Erythroblast (primary cell): ENCODE results near the gene SNAP91.
"Not testable (repeated sequence)": the region's sequence is repeated elsewhere in the genome, so short reads cannot be mapped to it uniquely, and the experiment has no call there.

Experiments used
- DNase-seq, 2 experiments: peaks; one replicate each; lab custom pipeline; 2025; lab: John Stamatoyannopoulos, UW
- GATA1 ChIP-seq: IDR thresholded peaks from 2 replicates; pipeline ENCODE4 v1.6.1; 2011; ENCODE audit warnings: low read depth, mild to moderate bottlenecking, control low read depth, low read length, moderate library complexity
- POLR2A ChIP-seq: IDR thresholded peaks from 2 replicates; pipeline ENCODE4 v1.6.1; 2011; ENCODE audit warnings: mild to moderate bottlenecking, low read length

The SNAP91 gene

DNA sequence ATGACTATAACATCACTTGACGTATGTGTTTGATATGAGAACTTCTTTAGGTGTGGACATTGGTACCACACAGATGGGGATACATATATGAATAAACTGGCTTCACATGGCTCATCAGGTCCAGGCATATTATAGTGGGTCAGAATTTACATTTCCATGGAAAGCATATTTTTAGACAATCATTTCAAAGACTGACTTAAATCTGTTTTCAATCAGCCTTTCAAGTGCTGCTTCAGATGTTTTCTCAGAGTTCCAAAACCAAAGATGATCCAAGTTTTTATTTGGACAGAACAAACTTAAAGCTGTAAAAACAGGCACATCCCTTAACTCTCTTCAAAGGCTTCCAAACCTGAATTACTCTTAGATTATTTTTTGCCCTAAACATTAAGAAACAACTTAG, 108.4 kb downstream of the SNAP91 start:
- no peak for DNase-seq
- TF ChIP-seq GATA1 = no peak
- no peak for TF ChIP-seq POLR2A

DNA sequence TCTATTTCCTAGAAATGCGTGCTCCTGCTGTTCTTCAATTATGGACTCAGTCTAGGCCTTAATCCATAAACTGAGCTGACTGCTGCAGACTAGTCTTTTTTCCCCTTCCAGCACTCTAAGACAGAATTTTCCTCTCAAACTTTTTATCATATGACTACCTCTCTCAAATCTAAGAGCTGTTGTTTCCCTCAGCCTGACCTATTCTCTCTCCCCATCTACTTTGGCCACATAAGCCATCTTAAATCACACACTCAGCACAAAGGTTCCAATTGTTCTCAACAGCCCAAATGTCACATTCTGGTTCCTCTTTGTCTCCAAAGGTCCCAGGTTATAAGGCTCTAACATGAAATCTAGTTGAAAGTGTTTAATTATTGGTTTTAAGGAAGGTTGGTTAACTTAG, 111.4 kb downstream of the SNAP91 start:
- DNase-seq = no peak
- no peak for TF ChIP-seq GATA1
- no peak for TF ChIP-seq POLR2A

DNA sequence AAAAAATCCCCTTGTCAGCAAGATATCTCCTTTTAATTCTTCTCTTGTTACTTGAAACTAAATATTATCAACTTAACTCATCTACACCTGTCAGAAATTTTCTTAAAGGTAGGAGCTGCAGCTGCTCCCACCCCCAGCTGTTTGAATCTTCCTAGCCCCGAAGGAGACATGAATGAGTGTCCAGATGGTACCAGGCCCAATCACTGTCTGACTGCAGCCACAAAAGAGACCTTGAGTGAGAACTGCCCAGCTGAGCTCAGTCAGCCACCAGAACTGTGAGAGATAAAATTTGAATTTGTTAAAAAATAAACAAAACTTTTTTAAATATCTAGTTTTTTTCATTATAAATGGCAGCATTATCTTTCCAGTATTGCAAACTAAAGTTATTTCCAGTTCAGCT, 111.8 kb downstream of the SNAP91 start:
- TF ChIP-seq POLR2A (no peak), GATA1 (no peak)
- no peak for DNase-seq

GRCh38 chr6:83594941-83595340, 114.0 kb downstream of the SNAP91 start:
- TF ChIP-seq GATA1 (no peak), POLR2A (no peak)
- DNase-seq = no peak

DNA sequence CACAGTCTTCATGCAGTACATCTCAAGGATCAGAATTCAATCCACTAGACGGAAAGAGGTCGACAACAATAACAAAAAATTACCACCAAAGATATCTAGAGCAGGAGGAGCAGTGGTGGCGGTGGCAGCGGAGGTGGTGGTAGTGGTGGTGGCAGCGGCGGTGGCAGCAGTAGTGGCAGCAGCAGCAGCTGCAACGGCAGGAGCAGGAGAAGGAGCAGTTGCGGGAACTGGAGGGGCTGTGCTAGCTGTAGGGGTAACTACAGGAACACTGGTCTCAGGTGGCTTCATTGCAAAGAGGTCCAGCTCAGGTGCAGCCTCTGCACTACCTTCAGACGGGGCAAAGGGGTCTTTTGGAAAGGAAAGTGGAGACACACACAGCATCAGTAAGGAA, 115.5 kb downstream of the SNAP91 start:
- no peak for TF ChIP-seq GATA1
- no peak for DNase-seq

DNA sequence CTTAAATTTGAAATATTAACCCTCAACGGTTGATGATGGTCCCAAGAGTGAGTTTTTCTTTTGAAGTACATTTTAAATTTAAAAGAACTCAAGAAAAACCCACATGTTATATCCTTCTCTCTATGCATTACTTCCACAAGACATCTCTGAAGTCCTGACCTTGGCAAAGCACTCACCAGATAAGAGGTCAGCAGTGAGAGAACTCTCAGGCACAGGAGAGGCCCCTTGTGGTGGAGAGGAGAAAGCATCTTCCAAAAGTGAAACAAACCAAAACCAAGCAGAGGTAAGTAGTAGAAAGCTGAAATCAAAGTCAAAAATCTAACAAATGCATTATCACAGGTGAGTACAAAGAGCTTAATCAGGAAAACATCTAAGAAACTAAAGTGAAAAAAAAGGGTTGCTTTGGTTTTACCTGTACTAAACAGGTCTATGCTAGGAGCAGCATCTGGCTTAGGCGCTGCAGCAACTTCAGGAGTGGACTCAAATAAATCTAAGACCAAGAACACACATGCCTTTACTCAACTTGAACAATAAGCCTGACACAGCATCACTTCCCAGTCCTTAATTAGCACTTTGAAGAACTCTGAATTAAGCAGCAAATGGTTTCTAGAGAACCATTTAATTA, 116.0 kb downstream of the SNAP91 start:
- DNase-seq = peak; percentile 14 to 24
- TF ChIP-seq GATA1 = no peak
- TF ChIP-seq POLR2A = no peak

GRCh38 chr6:83590416-83590815, 118.5 kb downstream of the SNAP91 start:
- TF ChIP-seq GATA1 (no peak), POLR2A (no peak)
- DNase-seq = no peak

DNA sequence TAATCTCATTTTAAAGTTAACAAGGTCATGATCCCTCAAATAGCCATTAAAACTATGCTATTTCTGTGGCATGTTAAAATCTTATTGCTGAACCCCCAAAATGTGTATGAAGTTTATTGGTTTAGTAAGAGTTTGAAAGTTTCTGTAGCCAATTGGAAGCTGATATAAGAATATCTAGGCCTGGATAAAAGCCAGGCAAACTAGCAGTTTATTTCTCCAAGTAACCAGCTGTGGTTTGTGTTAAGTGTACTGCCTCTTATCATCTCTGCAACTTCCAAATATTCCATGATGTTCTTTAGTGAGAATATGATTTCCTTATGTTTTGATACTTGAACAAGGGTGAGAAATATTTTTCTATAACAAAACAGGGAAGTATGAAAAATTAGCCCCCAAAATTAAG, 119.8 kb downstream of the SNAP91 start:
- TF ChIP-seq POLR2A (no peak), GATA1 (no peak)

DNA sequence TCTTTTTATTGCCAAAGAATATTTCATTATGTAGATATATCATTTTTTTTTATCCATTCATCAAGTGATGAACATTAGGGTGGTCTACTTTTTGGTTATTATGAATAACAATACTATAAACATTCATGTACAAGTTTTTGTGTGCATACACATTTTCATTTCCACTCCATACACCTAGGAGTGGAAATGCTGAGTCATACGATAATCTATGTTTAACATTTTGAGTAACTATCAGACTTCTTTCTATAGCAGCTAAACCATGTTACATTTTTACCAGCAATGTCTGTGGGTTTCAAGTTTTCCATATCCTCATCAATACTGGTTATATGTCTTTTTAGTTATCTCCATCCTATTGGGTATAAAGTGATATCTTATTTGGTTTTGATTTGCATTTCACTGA, 130.8 kb downstream of the SNAP91 start:
- TF ChIP-seq GATA1 (no peak), POLR2A (no peak)
- DNase-seq = no peak

More for the DNA sequence above, 119.8 kb downstream of the SNAP91 start:
- DNase-seq = no peak

- TF ChIP-seq POLR2A (no peak), GATA1 (no peak)
- DNase-seq = no peak
Measured at GRCh38 chr6:83574783-83575182, 134.1 kb downstream of the SNAP91 start.

DNA sequence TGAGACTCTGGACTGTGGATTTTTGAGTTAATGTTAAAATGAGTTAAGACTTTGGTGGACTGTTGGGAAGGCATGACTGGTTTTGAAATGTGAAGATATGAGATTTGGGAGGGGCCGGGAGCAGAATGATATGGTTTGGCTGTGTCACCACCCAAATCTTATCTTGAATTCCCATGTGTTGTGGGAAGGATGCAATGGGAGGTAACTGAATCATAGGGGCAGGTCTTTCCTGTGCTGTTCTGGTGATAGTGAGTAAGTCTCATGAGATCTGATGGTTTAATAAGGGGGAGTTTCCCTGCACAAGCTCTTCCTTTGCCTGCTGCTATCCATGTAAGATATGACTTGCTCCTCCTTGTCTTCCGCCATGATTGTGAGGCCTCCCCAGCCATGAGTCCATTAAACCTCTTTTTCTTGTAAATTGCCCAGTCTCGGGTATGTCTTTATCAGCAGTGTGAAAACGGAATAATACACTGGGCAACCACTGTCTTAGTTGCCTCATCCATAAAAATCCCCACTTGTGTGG, 137.2 kb downstream of the SNAP91 start:
- not testable (repeated sequence) for DNase-seq

DNA sequence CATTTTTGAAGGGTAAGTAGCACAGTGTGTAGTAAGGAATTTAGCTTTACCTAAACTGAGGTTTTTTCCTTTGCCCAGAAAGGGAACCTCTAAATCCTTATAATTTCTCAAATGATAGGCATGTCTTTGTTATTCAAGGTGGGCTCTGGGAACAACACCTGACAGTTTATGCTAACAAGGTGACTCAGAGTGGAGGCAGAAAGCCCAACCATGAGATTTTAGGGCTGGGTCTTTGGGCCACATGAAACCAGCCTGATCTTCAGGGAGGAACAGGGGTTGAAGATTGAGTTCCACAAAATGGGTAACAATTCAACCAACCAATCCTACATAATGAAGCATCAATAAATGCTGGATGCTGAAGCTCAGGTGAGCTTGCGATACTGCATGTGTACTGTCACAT, 149.9 kb downstream of the SNAP91 start:
- DNase-seq = no peak
- TF ChIP-seq POLR2A = no peak
- no peak for TF ChIP-seq GATA1

GRCh38 chr6:83556871-83557270, 152.0 kb downstream of the SNAP91 start:
- DNase-seq = no peak
- TF ChIP-seq GATA1 = no peak
- no peak for TF ChIP-seq POLR2A

GRCh38 chr6:83551748-83552147, 157.2 kb downstream of the SNAP91 start:
- not testable (repeated sequence) for DNase-seq

DNA sequence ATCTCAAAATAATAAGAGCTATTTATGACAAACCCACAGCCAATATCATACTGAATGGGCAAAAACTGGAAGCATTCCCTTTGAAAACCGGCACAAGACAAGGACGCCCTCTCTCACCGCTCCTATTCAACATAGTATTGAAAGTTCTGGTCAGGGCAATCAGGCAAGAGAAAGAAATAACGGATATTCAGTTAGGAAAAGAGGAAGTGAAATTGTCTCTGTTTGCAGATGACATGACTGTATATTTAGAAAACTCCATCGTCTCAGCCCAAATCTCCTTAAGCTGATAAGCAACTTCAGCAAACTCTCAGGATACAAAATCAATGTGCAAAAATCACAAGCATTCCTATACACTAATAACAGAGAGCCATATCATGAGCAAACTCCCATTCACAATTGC, 158.4 kb downstream of the SNAP91 start:
- DNase-seq = not testable (repeated sequence)
